Mammary epithelial cell (primary cell): ENCODE data around the gene STK32B.

Source experiments
- EZH2 ChIP-seq: IDR thresholded peaks from 2 replicates; pipeline ENCODE4 v1.6.1; 2012; ENCODE audit warnings: low read length, inconsistent platforms, borderline replicate concordance
- TF ChIP-seq, protein P1 (sequence below), 2 donors: IDR thresholded peaks in 1 of 2; conservative IDR thresholded peaks in 1 of 2; 2 replicates each; pipeline ENCODE4 v1.5.1; 2011 to 2012; ENCODE audit warnings: inconsistent platforms in 2 of 2, low read length in 2 of 2, mild to moderate bottlenecking in 2 of 2, control low read depth in 1 of 2, low read depth in 1 of 2; ENCODE audit not compliant: insufficient read depth in 1 of 2; ENCODE audit errors: extremely low read depth in 1 of 2

DNA sequence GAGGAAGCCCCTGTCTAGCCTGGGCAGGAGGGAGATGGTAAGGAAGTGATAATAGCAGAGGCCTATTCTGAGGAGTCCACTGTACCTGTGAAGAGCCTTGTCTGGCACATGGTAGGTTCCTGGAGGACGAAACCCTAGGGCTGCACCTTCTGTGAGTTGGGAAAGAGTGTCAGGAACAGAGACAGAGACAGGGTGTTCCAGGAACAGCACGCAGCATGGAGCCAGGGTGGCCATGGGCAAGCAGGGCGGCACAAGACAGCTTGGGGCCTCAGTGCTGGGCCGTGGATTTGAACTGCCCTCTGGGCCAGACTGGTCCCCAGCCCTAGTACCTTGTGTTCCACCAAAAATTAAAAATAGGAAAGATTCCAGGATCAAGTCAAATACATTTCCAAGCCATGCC lies 384.5 kb downstream of the STK32B start:
- TF ChIP-seq, protein P1, sequence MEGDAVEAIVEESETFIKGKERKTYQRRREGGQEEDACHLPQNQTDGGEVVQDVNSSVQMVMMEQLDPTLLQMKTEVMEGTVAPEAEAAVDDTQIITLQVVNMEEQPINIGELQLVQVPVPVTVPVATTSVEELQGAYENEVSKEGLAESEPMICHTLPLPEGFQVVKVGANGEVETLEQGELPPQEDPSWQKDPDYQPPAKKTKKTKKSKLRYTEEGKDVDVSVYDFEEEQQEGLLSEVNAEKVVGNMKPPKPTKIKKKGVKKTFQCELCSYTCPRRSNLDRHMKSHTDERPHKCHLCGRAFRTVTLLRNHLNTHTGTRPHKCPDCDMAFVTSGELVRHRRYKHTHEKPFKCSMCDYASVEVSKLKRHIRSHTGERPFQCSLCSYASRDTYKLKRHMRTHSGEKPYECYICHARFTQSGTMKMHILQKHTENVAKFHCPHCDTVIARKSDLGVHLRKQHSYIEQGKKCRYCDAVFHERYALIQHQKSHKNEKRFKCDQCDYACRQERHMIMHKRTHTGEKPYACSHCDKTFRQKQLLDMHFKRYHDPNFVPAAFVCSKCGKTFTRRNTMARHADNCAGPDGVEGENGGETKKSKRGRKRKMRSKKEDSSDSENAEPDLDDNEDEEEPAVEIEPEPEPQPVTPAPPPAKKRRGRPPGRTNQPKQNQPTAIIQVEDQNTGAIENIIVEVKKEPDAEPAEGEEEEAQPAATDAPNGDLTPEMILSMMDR (conservative IDR thresholded peaks at IDR 0.05 in 1 of 2, IDR thresholded peaks at IDR 0.05 in 1 of 2; ENCODE audit: extremely low read depth in 1 of 2, insufficient read depth in 1 of 2, low read depth in 1 of 2, low read length in 2 of 2): no peak
- TF ChIP-seq EZH2: no peak
